HCT116 (cell line): ENCODE data around the gene FXYD6. TPM values are rescaled to one million over a fixed set of nuclear protein-coding genes. Genes with fewer than 3 reads are reported as not detected.

Experiments
- ATAC-seq: fragments of 200-7000 bp; cut with Tn5 transposase; 2 replicates; pipeline ENCODE4 v1.9.1; 2020; ENCODE audit warnings: mild to moderate bottlenecking, moderate library complexity
- BruUV-seq: library from RNA; stranded (reverse); fragments of 400-500 nt; replicated peaks from 2 replicates; lab custom pipeline; 2021; lab: Mats Ljungman, UMichigan
- CTCF ChIA-PET: fragments of 300-600 bp; sonication (Branson Sonifier 250); formaldehyde crosslinking; loops from one replicate; lab custom pipeline; 2021; ENCODE audit warnings: antibody characterized with exemption; lab: Charles Lee
- POLR2A ChIA-PET: fragments of 300-600, 350-600 bp; sonication (Branson Sonifier 250); formaldehyde crosslinking; loops from one replicate; lab custom pipeline; 2021; ENCODE audit warnings: antibody characterized with exemption; lab: Charles Lee
- RAD21 ChIA-PET, 2 experiments: fragments of 300-600 bp; sonication (Branson Sonifier 250); formaldehyde crosslinking; loops; one replicate each; lab custom pipeline; 2023; ENCODE audit warnings: low total read pairs in 2 of 2; ENCODE audit not compliant: uncharacterized antibody in 2 of 2, unreplicated experiment in 2 of 2, low non-redundant PET in 1 of 2; lab: Charles Lee
- DNase-seq: peaks from one replicate; pipeline ENCODE4 v3.0.0-alpha.2; 2010; ENCODE audit warnings: low read depth, low spot score
- H2AFZ ChIP-seq: fragments of 200-600 bp; shearing (Covaris generic), sonication (generic); 2 replicates; pipeline ENCODE4 v1.6.1; 2017; ENCODE audit warnings: low read depth, mixed run types, mixed read lengths, antibody characterized with exemption, low read length; ENCODE audit not compliant: poor library complexity, severe bottlenecking
- H3K27ac ChIP-seq: 2 replicates; pipeline ENCODE4 v1.5.1; 2012; ENCODE audit warnings: low read depth, low read length
- H3K27me3 ChIP-seq: fragments of 200-600 bp; sonication (generic); 2 replicates; pipeline ENCODE4 v1.6.1; 2016; ENCODE audit warnings: mixed run types, low read length, mixed read lengths; ENCODE audit not compliant: insufficient read depth
- H3K36me3 ChIP-seq, 2 experiments: fragments of 200-500 bp in 1 of 2; fragments of 200-600 bp in 1 of 2; sonication (Bioruptor generic) in 1 of 2; sonication (generic) in 1 of 2; 2 replicates each; pipeline versions ENCODE4 v1.5.1 to v1.6.1; 2014 to 2016; ENCODE audit warnings: low read length in 2 of 2, inconsistent platforms in 1 of 2, mixed read lengths in 1 of 2, mixed run types in 1 of 2; ENCODE audit not compliant: insufficient read depth in 2 of 2, control insufficient read depth in 1 of 2
- H3K4me1 ChIP-seq, 2 experiments: fragments of 200-600 bp in 1 of 2; sonication (generic) in 1 of 2; 2 replicates each; pipeline versions ENCODE4 v1.5.1 to v1.6.1; 2012 to 2017; ENCODE audit warnings: low read length in 2 of 2, inconsistent platforms in 1 of 2, mild to moderate bottlenecking in 1 of 2, mixed read lengths in 1 of 2, mixed run types in 1 of 2, moderate library complexity in 1 of 2; ENCODE audit not compliant: insufficient read depth in 2 of 2, control insufficient read depth in 1 of 2
- H3K4me2 ChIP-seq: fragments of 200-600 bp; sonication (generic); 2 replicates; pipeline ENCODE4 v1.6.1; 2017; ENCODE audit warnings: mixed run types, low read length, mixed read lengths
- H3K4me3 ChIP-seq, 2 experiments: fragments of 200-600 bp in 1 of 2; sonication (generic) in 1 of 2; replicated peaks in 1 of 2; 2 replicates each; pipeline ENCODE4 v1.5.1; 2011 to 2016; ENCODE audit warnings: low read length in 2 of 2, control low read depth in 1 of 2, low read depth in 1 of 2, mild to moderate bottlenecking in 1 of 2, mixed read lengths in 1 of 2, mixed run types in 1 of 2
- H3K79me2 ChIP-seq: fragments of 200-600 bp; sonication (generic); 2 replicates; pipeline ENCODE4 v1.6.1; 2017; ENCODE audit warnings: mild to moderate bottlenecking, mixed run types, low read length, moderate library complexity, mixed read lengths; ENCODE audit not compliant: insufficient read depth
- H3K9ac ChIP-seq: fragments of 200-600 bp; sonication (generic); 2 replicates; pipeline ENCODE4 v1.6.1; 2016; ENCODE audit warnings: low read length, mixed read lengths
- H3K9me2 ChIP-seq: fragments of 200-600 bp; sonication (generic), shearing (Covaris generic); 2 replicates; pipeline ENCODE4 v1.6.1; 2017; ENCODE audit warnings: mixed run types, mild to moderate bottlenecking, moderate library complexity; ENCODE audit not compliant: insufficient read depth
- H3K9me3 ChIP-seq, 2 experiments: fragments of 200-500 bp in 1 of 2; fragments of 200-600 bp in 1 of 2; sonication (Bioruptor generic) in 1 of 2; sonication (generic) in 1 of 2; 2 replicates each; pipeline ENCODE4 v1.6.1; 2014 to 2017; ENCODE audit warnings: low read length in 2 of 2, mixed read lengths in 2 of 2, inconsistent platforms in 1 of 2, low read depth in 1 of 2, mild to moderate bottlenecking in 1 of 2, mixed run types in 1 of 2, moderate library complexity in 1 of 2; ENCODE audit not compliant: control insufficient read depth in 1 of 2, insufficient read depth in 1 of 2
- H4K20me1 ChIP-seq: fragments of 200-600 bp; sonication (generic), shearing (Covaris generic); 2 replicates; pipeline ENCODE4 v1.6.1; 2017; ENCODE audit warnings: mixed run types, mild to moderate bottlenecking, moderate library complexity; ENCODE audit not compliant: insufficient read depth
- CEBPB ChIP-seq: IDR thresholded peaks from 2 replicates; pipeline ENCODE4 v1.6.1; 2012; ENCODE audit warnings: low read depth
- EGR1 ChIP-seq: IDR thresholded peaks from 2 replicates; pipeline ENCODE4 v1.6.1; 2012; ENCODE audit warnings: low read depth
- ELF1 ChIP-seq: IDR thresholded peaks from 2 replicates; pipeline ENCODE4 v1.6.1; 2012; ENCODE audit warnings: low read depth, borderline replicate concordance
- EZH2phosphoT487 ChIP-seq: fragments of 200-600 bp; IDR thresholded peaks from 2 replicates; pipeline ENCODE4 v1.6.1; 2018; ENCODE audit warnings: antibody characterized with exemption, borderline replicate concordance
- FOSL1 ChIP-seq: IDR thresholded peaks from 2 replicates; pipeline ENCODE4 v1.6.1; 2012; ENCODE audit warnings: low read depth
- JUND ChIP-seq: IDR thresholded peaks from 2 replicates; pipeline ENCODE4 v1.6.1; 2012
- MAX ChIP-seq: IDR thresholded peaks from 2 replicates; pipeline ENCODE4 v1.6.1; 2012
- POLR2AphosphoS5 ChIP-seq: IDR thresholded peaks from 2 replicates; pipeline ENCODE4 v1.6.1; 2011; ENCODE audit warnings: mild to moderate bottlenecking, low read depth, low read length, moderate library complexity
- REST ChIP-seq: IDR thresholded peaks from 2 replicates; pipeline ENCODE4 v1.6.1; 2012; ENCODE audit warnings: low read depth
- SIN3A ChIP-seq: IDR thresholded peaks from 2 replicates; pipeline ENCODE4 v1.6.1; 2012; ENCODE audit warnings: low read depth
- SP1 ChIP-seq: IDR thresholded peaks from 2 replicates; pipeline ENCODE4 v1.6.1; 2012; ENCODE audit warnings: low read depth
- SRF ChIP-seq: IDR thresholded peaks from 2 replicates; pipeline ENCODE4 v1.6.1; 2012; ENCODE audit warnings: low read depth
- YY1 ChIP-seq: IDR thresholded peaks from 2 replicates; pipeline ENCODE4 v1.6.1; 2011; ENCODE audit warnings: low read length, low read depth, moderate library complexity, mild to moderate bottlenecking; ENCODE audit not compliant: insufficient replicate concordance; ENCODE audit errors: extremely low read depth
- ZBTB33 ChIP-seq: IDR thresholded peaks from 2 replicates; pipeline ENCODE4 v1.6.1; 2011; ENCODE audit warnings: mild to moderate bottlenecking, low read length, moderate library complexity; ENCODE audit not compliant: insufficient replicate concordance; ENCODE audit errors: extremely low read depth
- ZFX ChIP-seq: fragments of 450-650 bp; IDR thresholded peaks from 2 replicates; pipeline ENCODE4 v1.6.1; 2017
- ZNF274 ChIP-seq: fragments of 200-500 bp; sonication (Bioruptor generic); IDR thresholded peaks from 2 replicates; pipeline ENCODE4 v1.6.1; 2014; ENCODE audit warnings: mild to moderate bottlenecking, low read depth, low read length, inconsistent platforms
- intact Hi-C: fragments of 100-400 bp; cut with micrococcal nuclease; formaldehyde crosslinking; loops from 2 replicates; pipeline ENCODE4 v1.10.0; 2022
- total RNA-seq: library from RNA; stranded (reverse); gene quantifications from one replicate; pipeline ENCODE4 v1.2.1, GENCODE V29; 2021; ENCODE audit not compliant: unreplicated experiment

Gene FXYD6
- total RNA-seq, 1 experiment from 2014 or later = 2.5 TPM

- no peak for DNase-seq
- no peak overlapping the region for H2AFZ ChIP-seq
- RAD21 ChIA-PET = no interaction called here
- TF ChIP-seq SP1 (no peak), CEBPB (no peak), POLR2AphosphoS5 (no peak), ZFX (no peak), FOSL1 (no peak), ELF1 (no peak)
- TF ChIP-seq, all 23 proteins: peak for 0
- ChIA-PET CTCF (no interaction called here), POLR2A (no interaction called here)
- intact Hi-C loops = no loop called here
- ATAC-seq = no peak
- no TSS peak for BruUV-seq
- H3K9me2 ChIP-seq = no peaks in the 10 kb centered on the region
- H3K9ac ChIP-seq = no peak overlapping the region
- peaks cover 4 to 5% of the 10 kb centered on the region in 2 experiments; a peak in 2 of 4 replicates for H3K4me1 ChIP-seq
- no peak overlapping the region for H3K27ac ChIP-seq
- no peak overlapping the region for H3K4me3 ChIP-seq
- no peaks in the 10 kb centered on the region for H3K36me3 ChIP-seq
- H3K4me2 ChIP-seq = no peak overlapping the region
- no peaks in the 10 kb centered on the region for H3K9me3 ChIP-seq
- H3K79me2 ChIP-seq = no peaks in the 10 kb centered on the region
- no peaks in the 10 kb centered on the region for H4K20me1 ChIP-seq
- peaks cover 27% of the 10 kb centered on the region; the same call in 1 of the 2 replicates for H3K27me3 ChIP-seq
These were observed 6.9 kb downstream of the FXYD6 start for GRCh38 chr11:117869604-117870003.

GRCh38 chr11:117868815-117869561, 7.5 kb downstream of the FXYD6 start:
- intact Hi-C loops = no loop called here
- ChIA-PET POLR2A (no interaction called here), RAD21 (no interaction called here), CTCF (no interaction called here)
- no TSS peak for BruUV-seq
- peaks cover 23% of the 10 kb centered on the region; the same call in 1 of the 2 replicates for H3K27me3 ChIP-seq
- H3K4me2 ChIP-seq = no peak overlapping the region
- ATAC-seq = no peak
- H3K27ac ChIP-seq = no peak overlapping the region
- H3K79me2 ChIP-seq = no peaks in the 10 kb centered on the region
- no peak overlapping the region for H3K9ac ChIP-seq
- H3K4me3 ChIP-seq = no peak overlapping the region
- H2AFZ ChIP-seq = no peak overlapping the region
- no peaks in the 10 kb centered on the region for H4K20me1 ChIP-seq
- no peaks in the 10 kb centered on the region for H3K9me3 ChIP-seq
- DNase-seq = no peak
- H3K36me3 ChIP-seq = no peaks in the 10 kb centered on the region
- no peaks in the 10 kb centered on the region for H3K9me2 ChIP-seq
- peaks cover 4 to 5% of the 10 kb centered on the region in 2 experiments; a peak in 2 of 4 replicates for H3K4me1 ChIP-seq
- TF ChIP-seq MAX (no peak), EGR1 (no peak), JUND (no peak), ZBTB33 (no peak), POLR2AphosphoS5 (no peak), YY1 (no peak), EZH2phosphoT487 (no peak), REST (no peak), SIN3A (no peak), SRF (no peak), ZNF274 (no peak)
